H9 (cell line): ENCODE data around the gene IQCN. TPM values are rescaled to one million over a fixed set of nuclear protein-coding genes. Genes with fewer than 3 reads are reported as not detected.

Source experiments
- DNase-seq: peaks from one replicate; pipeline ENCODE4 v3.0.0-alpha.2; 2017
- H2AFZ ChIP-seq: one replicate; pipeline ENCODE4 v1.6.1; 2013; ENCODE audit warnings: mild to moderate bottlenecking, low read length, control low read depth, moderate library complexity
- H2AK5ac ChIP-seq: 2 replicates; pipeline ENCODE4 v1.6.1; 2013; ENCODE audit warnings: low read length, control low read depth, mixed read lengths; ENCODE audit not compliant: insufficient read length
- H2BK120ac ChIP-seq: one replicate; pipeline ENCODE4 v1.6.1; 2013; ENCODE audit warnings: low read depth, mild to moderate bottlenecking, low read length, control low read depth, inconsistent platforms; ENCODE audit not compliant: poor library complexity, severe bottlenecking
- H2BK12ac ChIP-seq: 2 replicates; pipeline ENCODE4 v1.6.1; 2013; ENCODE audit warnings: low read length, control low read depth, mixed read lengths, low read depth; ENCODE audit not compliant: insufficient read length
- H2BK15ac ChIP-seq: 2 replicates; pipeline ENCODE4 v1.6.1; 2013; ENCODE audit warnings: low read depth, low read length, control low read depth
- H2BK20ac ChIP-seq: one replicate; pipeline ENCODE4 v1.6.1; 2013; ENCODE audit warnings: low read depth, mild to moderate bottlenecking, low read length, control low read depth, inconsistent platforms; ENCODE audit not compliant: poor library complexity, severe bottlenecking
- H2BK5ac ChIP-seq: 2 replicates; pipeline ENCODE4 v1.6.1; 2013; ENCODE audit warnings: low read length, control low read depth, mixed read lengths; ENCODE audit not compliant: insufficient read length
- H3K14ac ChIP-seq: 2 replicates; pipeline ENCODE4 v1.6.1; 2013; ENCODE audit warnings: low read length, control low read depth; ENCODE audit not compliant: insufficient read depth
- H3K18ac ChIP-seq: 2 replicates; pipeline ENCODE4 v1.6.1; 2013; ENCODE audit warnings: low read depth, mild to moderate bottlenecking, mixed read lengths, low read length, control low read depth; ENCODE audit not compliant: insufficient read length
- H3K23ac ChIP-seq: 2 replicates; pipeline ENCODE4 v1.6.1; 2013; ENCODE audit warnings: low read length, control low read depth, mixed read lengths, low read depth; ENCODE audit not compliant: insufficient read length
- H3K23me2 ChIP-seq: 2 replicates; pipeline ENCODE4 v1.6.1; 2013; ENCODE audit warnings: low read depth, mild to moderate bottlenecking, mixed read lengths, low read length, control low read depth; ENCODE audit not compliant: insufficient read length, poor library complexity, severe bottlenecking
- H3K27ac ChIP-seq: 2 replicates; pipeline ENCODE4 v1.5.1; 2013; ENCODE audit warnings: low read length, control low read depth, mixed read lengths, low read depth; ENCODE audit not compliant: insufficient read length
- H3K27me3 ChIP-seq: 2 replicates; pipeline ENCODE4 v1.6.1; 2013; ENCODE audit warnings: low read length, control low read depth, inconsistent platforms; ENCODE audit not compliant: insufficient read depth
- H3K4ac ChIP-seq: 2 replicates; pipeline ENCODE4 v1.6.1; 2013; ENCODE audit warnings: low read depth, mild to moderate bottlenecking, control low read depth, inconsistent platforms, low read length, moderate library complexity
- H3K4me1 ChIP-seq: 2 replicates; pipeline ENCODE4 v1.6.1; 2013; ENCODE audit warnings: low read length, control low read depth, inconsistent platforms; ENCODE audit not compliant: insufficient read depth
- H3K4me2 ChIP-seq: 2 replicates; pipeline ENCODE4 v1.6.1; 2013; ENCODE audit warnings: low read length, control low read depth, mixed read lengths; ENCODE audit not compliant: insufficient read length, insufficient read depth
- H3K56ac ChIP-seq: 2 replicates; pipeline ENCODE4 v1.6.1; 2013; ENCODE audit warnings: low read depth, mild to moderate bottlenecking, mixed read lengths, low read length, control low read depth; ENCODE audit not compliant: insufficient read length
- H3K79me1 ChIP-seq: 2 replicates; pipeline ENCODE4 v1.6.1; 2013; ENCODE audit warnings: low read depth, mild to moderate bottlenecking, moderate library complexity, low read length, control low read depth, inconsistent platforms; ENCODE audit not compliant: insufficient read depth, poor library complexity, severe bottlenecking
- H3K79me2 ChIP-seq: 2 replicates; pipeline ENCODE4 v1.6.1; 2013; ENCODE audit warnings: low read length, control low read depth, inconsistent platforms; ENCODE audit not compliant: insufficient read depth
- H3K9ac ChIP-seq: 2 replicates; pipeline ENCODE4 v1.6.1; 2013; ENCODE audit warnings: low read length, control low read depth, mixed read lengths; ENCODE audit not compliant: insufficient read length; ENCODE audit errors: extremely low read depth
- H3K9me3 ChIP-seq: one replicate; pipeline ENCODE4 v1.6.1; 2013; ENCODE audit warnings: low read depth, low read length, inconsistent platforms; ENCODE audit not compliant: control insufficient read depth
- H3T11ph ChIP-seq: one replicate; pipeline ENCODE4 v1.6.1; 2013; ENCODE audit warnings: mild to moderate bottlenecking, low read length, control low read depth, inconsistent platforms
- H4K20me1 ChIP-seq: one replicate; pipeline ENCODE4 v1.6.1; 2013; ENCODE audit not compliant: control insufficient read depth, insufficient read length, insufficient read depth
- H4K5ac ChIP-seq: 2 replicates; pipeline ENCODE4 v1.6.1; 2013; ENCODE audit warnings: low read depth, mild to moderate bottlenecking, mixed read lengths, low read length, control low read depth; ENCODE audit not compliant: insufficient read length
- H4K8ac ChIP-seq: replicated peaks from 2 replicates; pipeline ENCODE4 v1.6.1; 2013; ENCODE audit warnings: low read length, control low read depth, mixed read lengths, low read depth; ENCODE audit not compliant: insufficient read length
- H4K91ac ChIP-seq: 2 replicates; pipeline ENCODE4 v1.6.1; 2013; ENCODE audit warnings: low read depth, mild to moderate bottlenecking, moderate library complexity, mixed read lengths, low read length, control low read depth; ENCODE audit not compliant: insufficient read length
- H3K27ac Mint-ChIP-seq, 3 experiments: 2 replicates in 2 of 3; 3 replicates in 1 of 3; pipeline ENCODE4 v1.8.0; 2020 to 2021; ENCODE audit warnings: mixed read lengths in 3 of 3, mild to moderate bottlenecking in 1 of 3, moderate library complexity in 1 of 3
- H3K27me3 Mint-ChIP-seq: 2 replicates; pipeline ENCODE4 v1.8.0; 2021; ENCODE audit warnings: low read depth, mild to moderate bottlenecking, moderate library complexity, mixed read lengths
- H3K36me3 Mint-ChIP-seq, 3 experiments: 2 replicates in 2 of 3; 3 replicates in 1 of 3; pipeline ENCODE4 v1.8.0; 2020 to 2021; ENCODE audit warnings: low read depth in 3 of 3, mixed read lengths in 3 of 3; ENCODE audit not compliant: insufficient read depth in 1 of 3
- H3K4me1 Mint-ChIP-seq, 2 experiments: 2 replicates each; pipeline ENCODE4 v1.8.0; 2020; ENCODE audit warnings: mixed read lengths in 2 of 2
- H3K4me3 Mint-ChIP-seq, 2 experiments: 2 replicates in 1 of 2; 3 replicates in 1 of 2; pipeline ENCODE4 v1.8.0; 2020 to 2021; ENCODE audit warnings: mild to moderate bottlenecking in 2 of 2, mixed read lengths in 2 of 2, moderate library complexity in 1 of 2
- H3K9me3 Mint-ChIP-seq, 2 experiments: 2 replicates in 1 of 2; 3 replicates in 1 of 2; pipeline ENCODE4 v1.8.0; 2020; ENCODE audit warnings: mild to moderate bottlenecking in 2 of 2, mixed read lengths in 2 of 2, moderate library complexity in 1 of 2
- WGBS: extraction: QIAGEN DNeasy Blood & Tissue Kit; methylation state at CpG from one replicate; pipeline ENCODE4 v1.1.7; 2013; ENCODE audit warnings: missing lambda C conversion rate, low lambda C conversion rate, mixed read lengths; ENCODE audit not compliant: insufficient read length; ENCODE audit errors: extremely low coverage; 5-methylcytosine and 5-hydroxymethylcytosine counted together
- total RNA-seq: library from RNA; stranded (reverse); gene quantifications from 2 replicates; pipeline ENCODE4 v1.2.1, GENCODE V29; 2021
- TF ChIP-seq, protein P1 (sequence below): fragments of 200-600 bp; sonication (generic); conservative IDR thresholded peaks from 3 replicates; pipeline ENCODE4 v1.8.0; 2021; ENCODE audit warnings: antibody characterized with exemption, mild to moderate bottlenecking

Gene IQCN
- total RNA-seq, 1 experiment from 2014 or later, result 0.39 TPM

GRCh38 chr19:18259893-18260292, 14.4 kb downstream of the IQCN start:
- no peak overlapping the region for H2AK5ac ChIP-seq
- no peak overlapping the region for H3K4me3 Mint-ChIP-seq
- TF ChIP-seq, protein P1, sequence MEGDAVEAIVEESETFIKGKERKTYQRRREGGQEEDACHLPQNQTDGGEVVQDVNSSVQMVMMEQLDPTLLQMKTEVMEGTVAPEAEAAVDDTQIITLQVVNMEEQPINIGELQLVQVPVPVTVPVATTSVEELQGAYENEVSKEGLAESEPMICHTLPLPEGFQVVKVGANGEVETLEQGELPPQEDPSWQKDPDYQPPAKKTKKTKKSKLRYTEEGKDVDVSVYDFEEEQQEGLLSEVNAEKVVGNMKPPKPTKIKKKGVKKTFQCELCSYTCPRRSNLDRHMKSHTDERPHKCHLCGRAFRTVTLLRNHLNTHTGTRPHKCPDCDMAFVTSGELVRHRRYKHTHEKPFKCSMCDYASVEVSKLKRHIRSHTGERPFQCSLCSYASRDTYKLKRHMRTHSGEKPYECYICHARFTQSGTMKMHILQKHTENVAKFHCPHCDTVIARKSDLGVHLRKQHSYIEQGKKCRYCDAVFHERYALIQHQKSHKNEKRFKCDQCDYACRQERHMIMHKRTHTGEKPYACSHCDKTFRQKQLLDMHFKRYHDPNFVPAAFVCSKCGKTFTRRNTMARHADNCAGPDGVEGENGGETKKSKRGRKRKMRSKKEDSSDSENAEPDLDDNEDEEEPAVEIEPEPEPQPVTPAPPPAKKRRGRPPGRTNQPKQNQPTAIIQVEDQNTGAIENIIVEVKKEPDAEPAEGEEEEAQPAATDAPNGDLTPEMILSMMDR, result no peak
- no peak overlapping the region for H2BK20ac ChIP-seq
- H3K4ac ChIP-seq, result no peak overlapping the region
- H3K27me3 ChIP-seq, result no peaks in the 10 kb centered on the region
- no peaks in the 10 kb centered on the region for H3K9me3 ChIP-seq
- no peak overlapping the region for H3K23ac ChIP-seq
- no CpG with 5 or more reads among the region's 4 CpGs for WGBS
- peaks cover 5 to 6% of the 10 kb centered on the region in 2 experiments for H3K4me1 Mint-ChIP-seq
- H4K91ac ChIP-seq, result no peak overlapping the region
- no peak overlapping the region for H2AFZ ChIP-seq
- H2BK5ac ChIP-seq, result no peak overlapping the region
- H3K79me2 ChIP-seq, result no peaks in the 10 kb centered on the region
- H3K9ac ChIP-seq, result no peak overlapping the region
- no peak overlapping the region for H2BK12ac ChIP-seq
- no peak overlapping the region for H3K56ac ChIP-seq
- H3K23me2 ChIP-seq, result peaks cover 2% of the 10 kb centered on the region
- no peak overlapping the region for H3K27ac ChIP-seq
- no peak overlapping the region for H2BK120ac ChIP-seq
- H3K27ac Mint-ChIP-seq, result no peak overlapping the region
- peaks cover 14% of the 10 kb centered on the region for H3K27me3 Mint-ChIP-seq
- no peak overlapping the region for H3T11ph ChIP-seq
- H4K20me1 ChIP-seq, result peaks cover 2% of the 10 kb centered on the region
- no peak overlapping the region for H4K5ac ChIP-seq
- no peak overlapping the region for H2BK15ac ChIP-seq
- H3K79me1 ChIP-seq, result no peaks in the 10 kb centered on the region
- H4K8ac ChIP-seq, result no peak overlapping the region
- no peak overlapping the region for H3K18ac ChIP-seq
- no peaks in the 10 kb centered on the region for H3K4me1 ChIP-seq
- H3K14ac ChIP-seq, result no peak overlapping the region
- DNase-seq, result no peak
- no peak overlapping the region for H3K4me2 ChIP-seq
- no peaks in the 10 kb centered on the region; a peak in 2 of 5 replicates for H3K9me3 Mint-ChIP-seq
- no peaks in the 10 kb centered on the region for H3K36me3 Mint-ChIP-seq
